Measurements from ENCODE around the gene STARD7. TPM values are rescaled to one million over a fixed set of nuclear protein-coding genes. Genes with fewer than 3 reads are reported as not detected.

Gene STARD7
- total and polyA plus RNA-seq, 10 of the 15 experiments (the other 5 are each of a cell fraction or from before 2014, with no cell fraction given): 85.4 to 237 (median 153) TPM

DNA sequence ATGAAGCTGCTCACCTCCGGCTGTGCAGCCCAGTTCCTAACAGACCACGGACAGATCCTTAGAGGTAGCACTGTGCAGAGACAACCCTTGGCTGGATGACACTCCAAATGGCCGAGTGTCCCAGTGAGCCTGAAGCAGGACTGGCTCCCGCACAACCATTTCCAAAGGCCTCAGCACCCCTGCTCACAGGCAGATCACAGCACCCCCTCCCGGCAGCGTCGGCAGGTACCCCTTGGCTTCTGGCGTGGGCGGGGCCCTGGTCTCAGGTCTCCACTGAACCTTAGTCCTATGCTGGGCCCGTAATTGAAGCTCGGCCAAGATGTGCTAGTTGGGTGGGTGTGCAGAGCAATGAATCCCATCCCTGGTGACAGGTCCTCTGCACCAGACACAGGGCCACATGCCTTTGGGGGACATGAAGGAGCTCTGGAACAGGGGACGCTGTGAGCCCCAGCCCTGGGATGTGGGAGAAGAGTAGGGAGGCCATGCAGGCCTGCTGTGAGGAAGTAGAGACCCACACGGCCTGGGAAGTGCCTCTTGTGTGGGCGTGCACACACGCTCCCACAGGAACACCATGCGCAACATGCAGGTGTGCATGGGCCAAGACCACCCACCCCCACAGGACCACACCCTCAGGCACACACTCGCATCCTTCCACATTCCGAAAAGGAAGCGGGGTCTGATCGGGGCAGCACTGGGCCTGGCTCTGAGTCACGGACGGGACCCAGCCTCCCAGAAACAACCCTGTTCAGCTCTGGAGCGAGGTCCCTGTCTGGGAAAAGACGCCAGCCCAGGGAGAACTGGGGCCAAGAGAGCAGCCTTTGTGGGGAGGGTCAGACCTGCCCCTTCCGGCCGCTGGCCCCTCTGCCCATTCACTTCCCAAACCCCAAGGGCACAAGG lies 66.2 kb downstream of the STARD7 start (continued):
- no peak; a peak in 1 of 4 replicates for TF ChIP-seq ETV6 (conservative IDR thresholded peaks at IDR 0.05 in 1 of 2, IDR thresholded peaks at IDR 0.05 in 1 of 2; ENCODE audit: borderline replicate concordance in 1 of 2, low read depth in 1 of 2)
- peak; percentile 10; the same call in 1 of the 2 replicates for TF ChIP-seq IRF4 (IDR thresholded peaks at IDR 0.05; ENCODE audit: low read depth, low read length)
- peak in 1 of 2 experiments; percentile 94; a peak in 2 of 3 replicates for TF ChIP-seq EGR1 (IDR thresholded peaks at IDR 0.05; ENCODE audit: borderline replicate concordance in 1 of 2, low read depth in 2 of 2, low read length in 2 of 2)
- TF ChIP-seq, protein P1, sequence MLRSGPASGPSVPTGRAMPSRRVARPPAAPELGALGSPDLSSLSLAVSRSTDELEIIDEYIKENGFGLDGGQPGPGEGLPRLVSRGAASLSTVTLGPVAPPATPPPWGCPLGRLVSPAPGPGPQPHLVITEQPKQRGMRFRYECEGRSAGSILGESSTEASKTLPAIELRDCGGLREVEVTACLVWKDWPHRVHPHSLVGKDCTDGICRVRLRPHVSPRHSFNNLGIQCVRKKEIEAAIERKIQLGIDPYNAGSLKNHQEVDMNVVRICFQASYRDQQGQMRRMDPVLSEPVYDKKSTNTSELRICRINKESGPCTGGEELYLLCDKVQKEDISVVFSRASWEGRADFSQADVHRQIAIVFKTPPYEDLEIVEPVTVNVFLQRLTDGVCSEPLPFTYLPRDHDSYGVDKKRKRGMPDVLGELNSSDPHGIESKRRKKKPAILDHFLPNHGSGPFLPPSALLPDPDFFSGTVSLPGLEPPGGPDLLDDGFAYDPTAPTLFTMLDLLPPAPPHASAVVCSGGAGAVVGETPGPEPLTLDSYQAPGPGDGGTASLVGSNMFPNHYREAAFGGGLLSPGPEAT (IDR thresholded peaks at IDR 0.05; ENCODE audit: low read depth): peak; percentile 40; the same call in 1 of the 2 replicates
- TF ChIP-seq BMI1 (IDR thresholded peaks at IDR 0.05; ENCODE audit: borderline replicate concordance): peak; percentile 63; the same call in 1 of the 2 replicates
- peak; percentile 58; the same call in 1 of the 2 replicates for TF ChIP-seq MXI1 (IDR thresholded peaks at IDR 0.05; ENCODE audit: low read depth, low read length)
- TF ChIP-seq, protein P2, sequence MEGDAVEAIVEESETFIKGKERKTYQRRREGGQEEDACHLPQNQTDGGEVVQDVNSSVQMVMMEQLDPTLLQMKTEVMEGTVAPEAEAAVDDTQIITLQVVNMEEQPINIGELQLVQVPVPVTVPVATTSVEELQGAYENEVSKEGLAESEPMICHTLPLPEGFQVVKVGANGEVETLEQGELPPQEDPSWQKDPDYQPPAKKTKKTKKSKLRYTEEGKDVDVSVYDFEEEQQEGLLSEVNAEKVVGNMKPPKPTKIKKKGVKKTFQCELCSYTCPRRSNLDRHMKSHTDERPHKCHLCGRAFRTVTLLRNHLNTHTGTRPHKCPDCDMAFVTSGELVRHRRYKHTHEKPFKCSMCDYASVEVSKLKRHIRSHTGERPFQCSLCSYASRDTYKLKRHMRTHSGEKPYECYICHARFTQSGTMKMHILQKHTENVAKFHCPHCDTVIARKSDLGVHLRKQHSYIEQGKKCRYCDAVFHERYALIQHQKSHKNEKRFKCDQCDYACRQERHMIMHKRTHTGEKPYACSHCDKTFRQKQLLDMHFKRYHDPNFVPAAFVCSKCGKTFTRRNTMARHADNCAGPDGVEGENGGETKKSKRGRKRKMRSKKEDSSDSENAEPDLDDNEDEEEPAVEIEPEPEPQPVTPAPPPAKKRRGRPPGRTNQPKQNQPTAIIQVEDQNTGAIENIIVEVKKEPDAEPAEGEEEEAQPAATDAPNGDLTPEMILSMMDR (IDR thresholded peaks at IDR 0.05 in 2 of 3, conservative IDR thresholded peaks at IDR 0.05 in 1 of 3; ENCODE audit: control insufficient read depth in 2 of 3, extremely low read depth in 1 of 3, insufficient read depth in 1 of 3, low read depth in 3 of 3, low read length in 3 of 3): peak; percentile 68 to 81 (median 76)
- TF ChIP-seq, protein P3, sequence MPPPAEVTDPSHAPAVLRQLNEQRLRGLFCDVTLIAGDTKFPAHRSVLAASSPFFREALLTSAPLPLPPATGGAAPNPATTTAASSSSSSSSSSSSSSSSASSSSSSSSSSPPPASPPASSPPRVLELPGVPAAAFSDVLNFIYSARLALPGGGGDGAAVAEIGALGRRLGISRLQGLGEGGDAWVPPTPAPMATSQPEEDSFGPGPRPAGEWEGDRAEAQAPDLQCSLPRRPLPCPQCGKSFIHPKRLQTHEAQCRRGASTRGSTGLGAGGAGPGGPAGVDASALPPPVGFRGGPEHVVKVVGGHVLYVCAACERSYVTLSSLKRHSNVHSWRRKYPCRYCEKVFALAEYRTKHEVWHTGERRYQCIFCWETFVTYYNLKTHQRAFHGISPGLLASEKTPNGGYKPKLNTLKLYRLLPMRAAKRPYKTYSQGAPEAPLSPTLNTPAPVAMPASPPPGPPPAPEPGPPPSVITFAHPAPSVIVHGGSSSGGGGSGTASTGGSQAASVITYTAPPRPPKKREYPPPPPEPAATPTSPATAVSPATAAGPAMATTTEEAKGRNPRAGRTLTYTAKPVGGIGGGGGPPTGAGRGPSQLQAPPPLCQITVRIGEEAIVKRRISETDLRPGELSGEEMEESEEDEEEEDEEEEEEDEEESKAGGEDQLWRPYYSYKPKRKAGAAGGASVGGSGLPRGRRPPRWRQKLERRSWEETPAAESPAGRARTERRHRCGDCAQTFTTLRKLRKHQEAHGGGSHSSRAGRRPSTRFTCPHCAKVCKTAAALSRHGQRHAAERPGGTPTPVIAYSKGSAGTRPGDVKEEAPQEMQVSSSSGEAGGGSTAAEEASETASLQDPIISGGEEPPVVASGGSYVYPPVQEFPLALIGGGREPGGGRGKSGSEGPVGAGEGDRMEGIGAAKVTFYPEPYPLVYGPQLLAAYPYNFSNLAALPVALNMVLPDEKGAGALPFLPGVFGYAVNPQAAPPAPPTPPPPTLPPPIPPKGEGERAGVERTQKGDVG (CRISPR knock-in tag; IDR thresholded peaks at IDR 0.05): peak; percentile 80
- no peak for TF ChIP-seq SP1 (IDR thresholded peaks at IDR 0.05; ENCODE audit: low read depth, low read length)
- TF ChIP-seq CHD2 (IDR thresholded peaks at IDR 0.05; ENCODE audit: borderline replicate concordance, low read depth, low read length): peak; percentile 75
- TF ChIP-seq, protein P4, sequence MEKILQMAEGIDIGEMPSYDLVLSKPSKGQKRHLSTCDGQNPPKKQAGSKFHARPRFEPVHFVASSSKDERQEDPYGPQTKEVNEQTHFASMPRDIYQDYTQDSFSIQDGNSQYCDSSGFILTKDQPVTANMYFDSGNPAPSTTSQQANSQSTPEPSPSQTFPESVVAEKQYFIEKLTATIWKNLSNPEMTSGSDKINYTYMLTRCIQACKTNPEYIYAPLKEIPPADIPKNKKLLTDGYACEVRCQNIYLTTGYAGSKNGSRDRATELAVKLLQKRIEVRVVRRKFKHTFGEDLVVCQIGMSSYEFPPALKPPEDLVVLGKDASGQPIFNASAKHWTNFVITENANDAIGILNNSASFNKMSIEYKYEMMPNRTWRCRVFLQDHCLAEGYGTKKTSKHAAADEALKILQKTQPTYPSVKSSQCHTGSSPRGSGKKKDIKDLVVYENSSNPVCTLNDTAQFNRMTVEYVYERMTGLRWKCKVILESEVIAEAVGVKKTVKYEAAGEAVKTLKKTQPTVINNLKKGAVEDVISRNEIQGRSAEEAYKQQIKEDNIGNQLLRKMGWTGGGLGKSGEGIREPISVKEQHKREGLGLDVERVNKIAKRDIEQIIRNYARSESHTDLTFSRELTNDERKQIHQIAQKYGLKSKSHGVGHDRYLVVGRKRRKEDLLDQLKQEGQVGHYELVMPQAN (conservative IDR thresholded peaks at IDR 0.05): peak; percentile 45
- TF ChIP-seq, protein P5, sequence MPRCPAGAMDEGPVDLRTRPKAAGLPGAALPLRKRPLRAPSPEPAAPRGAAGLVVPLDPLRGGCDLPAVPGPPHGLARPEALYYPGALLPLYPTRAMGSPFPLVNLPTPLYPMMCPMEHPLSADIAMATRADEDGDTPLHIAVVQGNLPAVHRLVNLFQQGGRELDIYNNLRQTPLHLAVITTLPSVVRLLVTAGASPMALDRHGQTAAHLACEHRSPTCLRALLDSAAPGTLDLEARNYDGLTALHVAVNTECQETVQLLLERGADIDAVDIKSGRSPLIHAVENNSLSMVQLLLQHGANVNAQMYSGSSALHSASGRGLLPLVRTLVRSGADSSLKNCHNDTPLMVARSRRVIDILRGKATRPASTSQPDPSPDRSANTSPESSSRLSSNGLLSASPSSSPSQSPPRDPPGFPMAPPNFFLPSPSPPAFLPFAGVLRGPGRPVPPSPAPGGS (IDR thresholded peaks at IDR 0.05; ENCODE audit: borderline replicate concordance, insufficient read depth, low read depth, low read length, poor library complexity, severe bottlenecking): no peak
- TF ChIP-seq RB1 (IDR thresholded peaks at IDR 0.05; ENCODE audit: borderline replicate concordance): no peak
- no peak for TF ChIP-seq EZH2 (IDR thresholded peaks at IDR 0.05; ENCODE audit: borderline replicate concordance, control insufficient read depth, low read depth, low read length)
- peak; percentile 97 for TF ChIP-seq POLR2AphosphoS2 (IDR thresholded peaks at IDR 0.05; ENCODE audit: low read depth, low read length)
- TF ChIP-seq PAX8 (IDR thresholded peaks at IDR 0.05): no peak

Data from GM12878 (cell line).